Activated CD8-positive, alpha-beta memory T cell treated with anti-CD3 and anti-CD28 coated beads for 1 hour (primary cell): ENCODE results near the gene SMYD3.
"Not testable (repeated sequence)": the region's sequence is repeated elsewhere in the genome, so short reads cannot be mapped to it uniquely, and the experiment has no call there.

Experiments used
- DNase-seq, 2 donors: peaks; one replicate each; pipeline ENCODE4 v3.0.0-alpha.2; 2020; ENCODE audit warnings: low read depth in 1 of 2; ENCODE audit errors: extremely low read depth in 1 of 2

SMYD3 gene

DNA sequence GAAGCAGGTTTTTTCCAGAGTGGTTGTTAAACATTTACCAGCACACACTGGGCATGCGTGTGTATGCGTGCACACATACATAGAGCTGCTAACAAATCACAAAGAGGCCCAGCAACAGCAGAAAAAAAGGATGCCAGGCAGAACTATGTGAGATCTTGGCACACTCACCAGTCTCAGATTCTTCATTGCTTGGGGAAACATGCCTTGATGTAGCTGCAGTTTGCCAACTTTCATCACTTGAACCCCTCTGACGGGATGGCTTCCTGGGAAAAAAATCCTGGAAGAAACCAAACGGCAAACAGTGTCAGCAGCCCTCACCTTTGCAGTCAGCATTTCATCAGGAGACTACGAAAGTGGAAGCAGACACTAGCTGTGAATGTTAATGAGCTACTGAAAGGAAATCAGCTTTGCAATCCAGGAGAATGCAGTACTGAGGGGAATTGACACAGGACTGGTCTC lies 743.2 kb downstream of the SMYD3 start:
- no peak for DNase-seq

DNA sequence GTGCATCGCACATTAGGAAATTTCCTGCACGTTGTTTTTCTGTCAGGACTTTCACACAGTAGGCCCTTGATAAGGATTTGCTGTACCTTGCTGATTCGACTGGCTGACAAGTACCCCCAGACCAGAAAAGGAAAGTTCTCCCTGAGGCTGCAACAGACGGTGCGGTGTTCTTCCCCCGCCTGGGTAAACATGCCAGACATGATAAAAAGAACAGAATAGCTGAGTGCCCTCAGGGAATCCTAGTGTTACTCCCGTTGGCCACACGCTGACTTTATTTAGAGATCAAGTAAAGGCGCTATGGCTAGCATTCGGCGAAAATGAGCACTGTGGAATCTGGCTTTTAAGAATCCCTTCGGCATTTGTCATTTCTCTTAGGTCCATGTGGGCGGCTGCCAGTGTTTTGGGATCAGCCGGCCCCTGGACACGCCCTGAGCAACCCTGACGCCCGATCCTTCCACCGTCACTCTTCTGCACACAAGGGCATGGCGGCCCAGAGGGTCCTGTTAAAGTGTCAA lies 744.6 kb downstream of the SMYD3 start:
- no peak for DNase-seq

DNA sequence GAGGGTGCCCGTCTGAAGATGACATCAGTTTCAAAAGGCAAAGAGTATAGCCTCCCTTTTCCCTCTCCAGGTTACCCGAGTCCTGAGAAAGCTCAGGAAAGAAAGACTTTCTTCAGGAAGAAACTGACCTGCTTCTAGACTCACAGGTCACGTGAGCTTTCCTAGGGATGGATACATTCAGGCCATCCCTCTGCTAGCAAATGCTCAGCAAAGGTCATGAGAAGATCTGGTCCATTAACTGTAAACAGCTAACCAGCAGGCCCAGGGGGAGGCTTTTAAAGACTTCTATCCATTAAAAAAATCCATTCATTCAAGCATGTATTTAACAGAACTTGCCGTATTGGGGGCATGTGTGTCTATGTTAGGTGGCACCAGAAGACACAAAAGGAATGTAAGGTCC lies 746.8 kb downstream of the SMYD3 start:
- no peak for DNase-seq

DNA sequence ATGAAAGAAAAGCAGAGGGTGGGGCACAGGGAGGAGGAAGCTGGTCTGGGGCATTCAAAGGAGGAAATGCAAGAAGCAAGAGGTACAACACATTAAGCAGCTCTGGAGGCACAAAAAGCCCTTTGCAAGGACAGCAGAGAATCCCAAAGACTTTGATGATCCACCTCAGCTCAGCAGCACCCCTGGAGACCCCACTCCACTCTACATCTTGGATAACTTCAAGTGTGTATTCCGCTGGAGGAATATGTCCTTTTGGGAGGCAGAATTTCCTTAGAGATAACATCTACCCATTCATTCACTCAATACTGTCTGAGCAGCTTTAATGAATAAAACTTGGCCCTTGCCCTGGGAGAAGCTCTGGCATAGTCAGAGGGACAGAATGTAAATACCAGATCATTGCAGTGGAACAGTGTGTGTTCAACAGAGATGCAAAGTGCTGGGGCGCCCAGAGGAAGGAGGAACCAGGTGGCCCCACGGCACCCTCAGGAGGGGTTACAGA lies 752.6 kb downstream of the SMYD3 start:
- no peak for DNase-seq

DNA sequence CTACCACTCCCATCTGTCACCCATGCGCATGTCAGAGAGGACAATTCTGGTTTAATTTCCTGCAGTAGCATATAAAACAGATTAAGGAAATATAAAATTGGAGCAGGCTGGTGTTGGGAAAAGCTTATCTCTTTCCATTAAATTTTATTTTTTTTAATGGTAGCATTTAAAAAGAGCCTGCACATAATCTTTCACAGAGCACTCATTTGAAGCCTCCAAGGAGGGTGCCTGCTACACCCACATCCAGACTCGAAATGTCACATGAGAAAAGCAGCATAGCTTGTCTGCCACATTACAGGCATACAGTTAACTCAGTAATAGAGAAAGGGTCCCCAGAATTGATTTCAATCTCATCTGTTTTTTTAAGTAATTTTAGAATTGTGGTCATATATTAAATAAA lies 753.3 kb downstream of the SMYD3 start:
- DNase-seq: no peak

DNA sequence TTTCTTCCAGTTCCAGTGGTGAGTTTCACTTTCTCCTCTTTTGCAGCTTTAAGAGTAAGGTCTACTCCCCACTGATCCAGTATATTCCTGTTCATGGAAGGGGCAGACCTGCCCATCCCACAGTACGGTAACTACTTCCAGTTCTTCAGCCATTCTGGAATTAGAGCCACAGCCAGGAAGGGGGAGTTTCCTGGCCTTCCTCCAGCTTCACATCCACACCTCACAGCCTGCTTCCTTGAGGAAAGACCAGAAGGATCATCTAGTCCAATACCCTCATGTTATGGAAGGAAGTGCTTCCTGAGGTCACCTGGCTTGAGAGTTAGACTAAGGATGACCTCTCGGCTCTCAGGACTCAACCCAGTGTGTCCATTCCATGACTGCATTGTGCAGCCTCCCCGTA lies 754.5 kb downstream of the SMYD3 start:
- no peak for DNase-seq

DNA sequence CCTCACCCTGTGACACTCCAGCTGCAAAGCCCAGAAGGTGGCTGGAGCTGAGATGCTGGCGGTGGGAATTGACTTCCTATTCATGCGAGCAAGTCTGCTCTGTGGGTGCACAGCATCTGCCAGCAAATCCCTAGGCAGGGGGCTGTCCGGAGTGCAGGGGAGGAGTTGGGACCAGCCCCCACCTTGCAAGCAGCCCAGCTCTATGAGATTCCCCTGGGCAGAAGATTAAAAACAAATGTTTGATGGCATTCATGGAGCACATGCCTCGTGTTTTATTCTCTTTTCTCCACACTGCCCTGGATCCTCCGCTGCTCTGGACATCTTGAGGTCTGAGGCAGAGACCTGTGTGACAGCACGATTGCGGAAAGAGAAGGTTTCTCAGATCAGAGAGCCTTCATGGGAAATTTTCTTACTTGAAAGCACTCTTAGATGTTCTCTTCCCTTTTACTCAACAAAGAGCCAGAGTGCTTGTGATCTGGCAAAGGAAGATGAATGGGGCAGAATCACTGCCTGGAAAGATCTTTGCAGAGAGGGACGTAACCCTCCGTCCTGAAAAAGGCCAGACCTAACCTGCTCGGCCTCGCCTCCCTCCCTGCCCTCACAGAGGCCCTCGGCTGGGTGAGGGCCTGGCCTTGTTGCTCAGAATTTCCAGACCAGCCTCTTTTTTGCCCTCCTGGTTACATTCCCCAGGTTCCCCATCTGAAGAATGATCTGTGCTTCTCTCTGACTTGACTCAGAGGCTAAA lies 755.2 kb downstream of the SMYD3 start:
- DNase-seq: no peak

DNA sequence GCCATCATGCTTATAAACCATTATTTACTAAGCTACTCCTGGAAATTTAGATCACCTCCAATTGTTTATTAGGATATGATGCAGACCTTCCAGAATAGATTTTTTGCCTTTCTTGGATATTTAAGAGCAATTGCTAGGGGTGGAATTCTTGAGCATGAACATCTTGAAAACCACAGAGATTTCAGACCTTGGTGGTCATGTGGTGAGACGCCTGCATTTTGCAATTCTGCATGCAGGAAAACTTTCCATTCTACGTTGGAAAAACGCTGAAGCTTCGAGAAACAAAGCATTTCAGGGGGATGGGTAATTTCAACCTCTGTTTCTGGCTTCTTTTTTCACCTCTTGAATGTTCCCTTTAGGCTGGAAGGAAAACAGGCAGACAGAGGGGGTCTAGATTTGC lies 756.0 kb downstream of the SMYD3 start:
- DNase-seq: no peak

DNA sequence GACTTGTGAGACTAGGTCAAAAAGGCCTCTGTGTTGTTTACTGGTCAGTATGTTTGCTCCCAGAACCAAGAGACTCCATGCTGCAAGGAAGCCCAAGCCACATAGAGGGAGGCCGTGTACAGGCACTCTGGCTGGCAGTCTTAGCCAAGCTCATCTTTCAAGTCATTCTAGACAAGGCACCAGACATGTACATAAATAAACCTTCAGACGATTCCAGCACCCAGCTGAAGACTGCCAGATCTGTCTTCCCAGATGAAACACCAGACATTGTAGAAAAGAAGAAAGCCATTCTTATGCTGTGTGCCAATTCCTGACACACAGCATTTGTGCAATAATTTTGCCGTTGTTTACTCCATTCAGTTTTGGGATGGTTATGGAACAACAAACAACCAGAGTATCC lies 756.8 kb downstream of the SMYD3 start:
- no peak for DNase-seq

DNA sequence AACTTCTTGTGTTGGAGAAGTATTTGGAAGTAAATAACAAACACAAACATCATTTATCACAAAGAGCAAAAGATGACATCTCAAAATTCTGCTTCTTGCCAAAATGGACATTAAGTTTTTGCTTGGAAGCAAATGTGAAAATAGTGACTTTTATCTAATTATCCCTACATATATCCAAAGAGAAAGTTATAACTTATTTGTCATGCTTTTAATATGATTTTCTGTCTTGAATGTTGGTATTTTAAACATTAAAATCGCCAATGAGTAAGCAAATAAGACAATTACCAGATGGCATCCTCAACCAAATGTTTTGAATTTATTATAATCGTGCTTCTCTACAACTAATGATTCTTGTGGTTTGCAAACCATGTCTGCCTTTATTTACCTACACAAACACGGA lies 758.0 kb downstream of the SMYD3 start:
- DNase-seq: no peak

DNA sequence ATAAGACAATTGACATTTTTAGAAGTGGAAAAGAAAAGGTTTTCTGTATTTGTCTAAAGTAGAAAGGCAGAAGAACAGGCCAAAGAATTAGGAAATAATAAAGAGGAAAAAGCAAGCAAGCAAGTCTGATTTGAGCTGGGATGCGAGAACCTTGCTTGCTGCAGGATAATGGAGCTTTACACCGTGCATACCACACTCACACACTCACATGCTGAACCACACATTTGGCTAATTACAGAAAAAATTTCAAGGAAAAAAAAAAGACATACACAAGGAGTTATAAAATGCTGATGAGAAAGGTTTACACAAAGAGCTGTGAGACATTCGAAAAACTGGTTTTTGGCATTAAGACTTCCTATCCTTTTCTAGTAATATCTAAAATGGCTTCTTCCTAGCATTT lies 758.4 kb downstream of the SMYD3 start:
- DNase-seq: no peak

DNA sequence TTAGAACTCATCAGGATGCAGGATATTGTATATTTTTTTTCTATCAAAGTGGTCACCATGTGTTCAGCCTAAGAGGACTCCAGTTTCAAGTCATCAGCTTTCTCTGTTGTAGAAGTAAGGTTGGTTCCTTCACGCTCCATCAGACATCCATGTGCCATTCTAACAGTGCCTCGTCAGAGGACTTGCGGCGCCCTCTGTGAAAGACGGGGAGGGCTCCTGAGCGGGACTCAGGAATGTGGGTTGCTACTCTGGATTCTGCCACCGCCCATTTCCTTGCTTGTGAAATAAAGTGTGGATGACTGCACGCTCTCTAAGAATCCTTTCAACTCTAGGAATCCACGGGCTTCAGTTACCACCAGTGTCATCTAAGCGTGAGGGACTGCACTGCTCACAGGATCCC lies 758.8 kb downstream of the SMYD3 start:
- no peak for DNase-seq

DNA sequence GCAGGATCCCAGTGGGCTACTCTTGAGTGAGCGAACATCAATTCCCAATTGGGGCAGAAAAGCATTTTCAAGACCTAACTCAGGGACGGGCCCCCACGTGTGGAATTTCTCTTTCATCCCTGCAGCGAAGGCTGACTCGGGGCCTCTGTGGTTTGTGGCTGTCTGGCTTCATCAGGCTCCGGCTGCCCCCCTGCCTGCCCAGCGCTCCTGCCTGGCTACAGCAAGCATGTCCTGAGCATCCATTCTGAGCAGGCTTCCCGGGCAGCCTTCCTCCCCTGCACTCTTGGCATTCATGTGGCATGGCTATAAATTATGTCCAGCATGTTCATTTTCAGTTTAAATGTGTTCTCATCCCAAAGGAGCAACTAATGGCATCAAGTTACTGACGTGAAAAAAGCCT lies 764.2 kb downstream of the SMYD3 start:
- no peak for DNase-seq

DNA sequence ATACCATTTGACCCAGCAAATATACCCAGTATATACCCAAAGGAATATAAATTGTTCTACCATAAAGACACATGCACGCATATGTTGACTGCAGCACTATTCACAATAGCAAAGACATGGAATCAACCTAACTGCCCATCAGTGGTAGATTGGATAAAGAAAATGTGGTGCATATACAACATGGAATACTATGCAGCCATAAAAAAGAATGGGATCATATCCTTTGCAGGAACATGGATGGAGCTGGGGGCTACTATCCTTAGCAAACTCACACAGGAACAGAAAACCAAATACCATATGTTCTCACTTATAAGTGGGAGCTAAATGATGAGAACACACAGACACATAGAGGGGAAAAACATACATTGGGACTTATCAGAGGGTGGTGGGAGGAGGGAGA lies 766.7 kb downstream of the SMYD3 start:
- DNase-seq: not testable (repeated sequence)

DNA sequence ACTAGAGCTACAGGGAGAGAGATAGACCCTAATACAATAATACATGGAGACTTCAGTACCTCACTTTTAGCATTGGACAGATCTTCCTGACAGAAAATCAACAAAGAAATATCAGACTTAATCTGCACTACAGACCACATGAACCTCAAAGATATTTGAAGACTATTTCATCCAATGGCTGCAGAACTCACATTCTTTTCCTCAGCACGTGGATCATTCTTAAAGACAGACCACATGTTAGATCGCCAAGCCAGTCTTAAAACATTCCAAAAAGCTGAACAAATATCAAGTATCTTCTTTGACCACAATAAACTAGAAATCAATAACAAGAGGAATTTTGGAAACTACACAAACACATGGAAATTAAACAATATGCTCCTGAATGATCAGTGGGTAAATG lies 776.3 kb downstream of the SMYD3 start:
- DNase-seq: no peak

DNA sequence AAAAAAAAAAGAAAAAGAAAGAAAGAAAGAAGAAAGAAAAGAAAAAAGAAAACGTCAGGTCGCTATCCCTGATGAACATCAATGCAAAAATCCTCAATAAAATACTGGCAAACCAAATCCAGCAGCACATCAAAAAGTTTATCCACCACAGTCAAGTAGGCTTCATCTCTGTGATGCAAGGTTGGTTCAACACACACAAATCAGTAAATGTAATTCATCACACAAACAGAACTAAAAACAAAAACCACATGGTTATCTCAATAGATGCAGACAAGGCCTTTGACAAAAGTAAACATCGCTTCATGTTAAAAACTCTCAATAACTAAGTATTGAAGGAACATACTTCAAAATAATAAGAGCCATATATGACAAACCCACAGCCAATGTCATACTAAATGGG lies 779.0 kb downstream of the SMYD3 start:
- DNase-seq: not testable (repeated sequence)

DNA sequence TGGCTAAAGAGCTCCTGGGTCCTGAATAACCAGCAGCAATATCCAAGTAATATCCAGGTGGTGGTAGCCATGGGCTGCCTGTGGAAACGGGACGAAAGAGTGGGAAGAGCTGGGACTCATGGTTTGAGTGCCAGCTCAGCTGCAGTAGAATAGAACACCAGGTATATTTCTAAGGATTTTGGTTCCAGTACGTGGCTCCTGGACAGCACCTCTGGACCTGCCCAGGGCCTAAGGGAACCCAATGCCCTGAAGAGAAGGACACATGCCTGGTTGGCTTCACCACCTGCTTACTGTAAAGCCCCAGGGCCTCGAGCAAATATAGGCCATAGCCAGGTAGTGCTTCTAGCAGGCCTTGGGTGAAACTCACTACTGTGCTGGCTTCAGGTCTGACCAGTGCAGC lies 785.6 kb downstream of the SMYD3 start:
- no peak for DNase-seq

DNA sequence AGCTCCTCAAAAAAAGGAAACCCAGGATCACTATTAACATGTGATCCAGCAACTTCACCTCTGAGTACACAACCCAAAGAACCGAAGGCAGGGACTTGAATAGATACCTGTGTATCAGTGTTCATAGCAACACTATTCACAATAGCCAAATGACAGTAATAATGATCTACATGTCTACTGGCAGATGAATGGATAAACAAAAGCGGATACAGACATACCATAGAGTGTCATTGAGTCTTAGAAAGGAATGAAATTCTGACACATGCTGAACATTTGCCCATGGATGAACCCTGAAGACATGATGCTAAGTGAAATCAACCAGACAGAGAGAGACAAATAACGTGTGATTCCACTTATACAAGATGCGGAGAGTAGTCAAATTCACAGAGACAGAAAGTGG lies 788.1 kb downstream of the SMYD3 start:
- DNase-seq: no peak

DNA sequence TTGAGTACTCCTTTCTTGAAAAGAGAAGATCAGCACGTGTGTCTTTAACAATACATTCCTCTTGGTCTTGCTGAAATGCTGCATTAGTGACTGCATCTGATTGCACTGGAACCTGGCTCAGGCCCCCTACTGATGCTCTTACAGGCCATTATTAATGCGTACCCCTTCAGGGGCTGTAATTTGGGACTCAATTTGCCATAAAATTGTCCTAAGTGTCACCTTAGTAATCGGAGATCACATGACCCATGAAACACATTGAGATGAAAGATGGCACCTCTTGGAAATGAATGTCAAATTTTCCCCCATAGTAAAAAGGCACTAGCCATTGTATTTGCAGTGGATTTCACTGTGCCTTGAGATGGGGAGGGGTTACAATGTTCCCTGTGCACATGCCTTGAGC lies 789.0 kb downstream of the SMYD3 start:
- no peak for DNase-seq

DNA sequence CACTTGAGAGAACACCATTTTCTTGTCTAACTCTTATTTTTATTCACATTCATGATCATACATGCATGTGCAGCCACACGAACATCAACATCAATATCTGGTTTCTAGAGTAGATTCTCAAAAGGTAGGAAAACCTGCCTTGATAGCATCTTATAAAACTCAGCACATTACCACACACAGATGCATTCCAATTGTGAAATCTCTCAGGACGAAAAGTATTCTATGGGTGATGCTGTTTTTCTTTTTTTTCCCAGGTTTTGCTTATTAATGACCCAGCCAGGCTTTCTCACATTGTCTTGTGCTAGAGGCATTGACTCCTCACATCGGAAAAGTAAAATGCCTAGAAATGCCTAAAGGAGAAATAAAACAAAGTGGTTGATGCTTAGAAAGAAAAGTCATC lies 789.5 kb downstream of the SMYD3 start:
- DNase-seq: no peak

DNA sequence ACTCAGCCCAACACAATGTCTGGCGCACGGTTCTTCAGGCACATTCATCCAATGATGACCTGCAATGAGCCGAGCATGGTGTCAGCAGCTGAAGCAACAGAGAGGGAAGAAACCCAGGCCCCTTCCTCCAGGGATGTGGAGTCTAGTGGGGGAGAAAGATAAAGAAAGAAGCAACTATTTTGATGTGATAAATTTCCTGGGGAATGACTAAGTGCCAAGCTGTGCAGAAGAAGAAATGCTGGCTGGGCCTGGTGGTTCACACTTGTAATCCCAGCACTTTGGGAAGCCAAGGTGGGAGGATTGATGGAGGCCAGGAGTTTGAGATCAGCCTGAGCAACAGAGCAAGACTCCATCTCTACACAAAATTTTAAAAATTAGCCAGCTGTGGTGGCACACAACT lies 790.5 kb downstream of the SMYD3 start:
- DNase-seq: no peak

DNA sequence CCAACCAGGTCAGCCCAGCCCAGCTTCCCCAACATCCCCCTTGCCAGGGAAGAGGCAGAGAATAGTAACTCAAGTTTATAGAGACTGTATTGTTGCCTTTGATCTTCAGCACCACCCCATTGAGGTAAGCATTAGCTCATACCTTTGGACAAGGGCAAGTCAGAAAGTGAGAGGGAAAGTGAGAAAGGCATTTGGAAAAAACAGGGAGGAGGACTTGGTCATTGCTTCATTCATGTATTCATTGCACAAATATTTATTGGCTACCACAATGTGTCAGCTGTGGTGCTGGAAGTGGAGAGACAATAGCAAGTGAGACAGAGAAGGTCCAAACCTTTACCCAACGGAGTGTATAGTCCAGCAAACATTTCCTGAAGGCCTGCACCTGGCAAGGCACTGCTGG lies 791.1 kb downstream of the SMYD3 start:
- no peak for DNase-seq

DNA sequence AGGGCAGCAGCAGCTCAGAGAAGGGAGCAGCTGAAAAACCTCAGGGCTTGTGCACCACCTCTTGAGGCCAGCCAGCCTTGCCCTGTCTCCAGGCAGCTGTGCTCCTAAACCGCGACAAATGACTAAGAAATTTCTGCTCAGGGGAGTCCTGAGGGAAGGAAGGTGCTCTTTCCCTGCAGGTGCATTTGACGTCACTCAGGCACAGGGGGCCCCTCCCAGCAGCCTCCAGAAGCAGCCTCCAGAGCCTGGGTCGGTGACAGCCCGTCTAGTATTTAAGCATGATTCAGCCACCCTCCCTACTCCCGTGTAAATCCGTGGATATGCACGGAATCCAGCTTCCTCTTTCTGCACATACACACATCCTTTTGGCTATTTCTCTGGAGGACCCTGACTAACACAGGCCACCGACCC lies 791.8 kb downstream of the SMYD3 start:
- no peak for DNase-seq
